Loucy (cell line): ENCODE data around the gene URI1.

Experiments used
- CTCF ChIP-seq: fragments of 200-600 bp; sonication (generic); conservative IDR thresholded peaks from 2 replicates; pipeline ENCODE4 v1.5.1; 2014; ENCODE audit warnings: mild to moderate bottlenecking, antibody characterized with exemption, low read length
- EZH2phosphoT487 ChIP-seq: fragments of 200-600 bp; IDR thresholded peaks from 2 replicates; pipeline ENCODE4 v1.6.1; 2018; ENCODE audit warnings: antibody characterized with exemption, mild to moderate bottlenecking, moderate library complexity, borderline replicate concordance

GRCh38 chr19:30024091-30024490 lies 82.1 kb downstream of the URI1 start:
- TF ChIP-seq CTCF, result no peak
- TF ChIP-seq EZH2phosphoT487, result no peak
